NCI-H2196 (cell line): ENCODE data around the gene MYO1D.
"Not testable (repeated sequence)": the region's sequence is repeated elsewhere in the genome, so short reads cannot be mapped to it uniquely, and the experiment has no call there.

Experiments
- DNase-seq: peaks from one replicate; lab custom pipeline; 2025; ENCODE audit not compliant: unreplicated experiment; lab: John Stamatoyannopoulos, UW

MYO1D gene

GRCh38 chr17:32896647-32897258 lies 19.8 kb upstream of the MYO1D start:
- DNase-seq, result no peak

GRCh38 chr17:32894245-32894644 lies 17.3 kb upstream of the MYO1D start:
- DNase-seq, result no peak

- not testable (repeated sequence) for DNase-seq
These were observed 10.5 kb upstream of the MYO1D start for GRCh38 chr17:32887410-32887809.

GRCh38 chr17:32886951-32887350 lies 10.0 kb upstream of the MYO1D start:
- DNase-seq, result not testable (repeated sequence)

- no peak for DNase-seq
These were observed 5.8 kb upstream of the MYO1D start for GRCh38 chr17:32882734-32883133.

- no peak for DNase-seq
These were observed 5.1 kb upstream of the MYO1D start for GRCh38 chr17:32882029-32882428.

GRCh38 chr17:32880671-32881453 lies 3.9 kb upstream of the MYO1D start:
- no peak for DNase-seq

GRCh38 chr17:32879134-32879533 lies 2.2 kb upstream of the MYO1D start:
- DNase-seq, result no peak

GRCh38 chr17:32878211-32878610 lies 1.3 kb upstream of the MYO1D start:
- DNase-seq, result no peak

- peak; percentile 85 for DNase-seq
These were observed 340 bp upstream of the MYO1D start for GRCh38 chr17:32877164-32877764.

- no peak for DNase-seq
These were observed 954 bp downstream of the MYO1D start for GRCh38 chr17:32875923-32876416.

- no peak for DNase-seq
These were observed 1.6 kb downstream of the MYO1D start for GRCh38 chr17:32875230-32875917.

GRCh38 chr17:32873114-32873513 lies 3.8 kb downstream of the MYO1D start:
- DNase-seq, result no peak

GRCh38 chr17:32871746-32872145 lies 5.2 kb downstream of the MYO1D start:
- DNase-seq, result no peak

GRCh38 chr17:32870969-32871368 lies 6.0 kb downstream of the MYO1D start:
- no peak for DNase-seq

GRCh38 chr17:32870027-32870670 lies 6.8 kb downstream of the MYO1D start:
- DNase-seq, result no peak

- peak; percentile 1 for DNase-seq
These were observed 7.4 kb downstream of the MYO1D start for GRCh38 chr17:32869345-32870026.

- no peak for DNase-seq
These were observed 11.8 kb downstream of the MYO1D start for GRCh38 chr17:32865141-32865540.

GRCh38 chr17:32863559-32863958 lies 13.4 kb downstream of the MYO1D start:
- no peak for DNase-seq

GRCh38 chr17:32862940-32863339 lies 14.0 kb downstream of the MYO1D start:
- DNase-seq, result no peak
